Stimulated activated effector memory CD8-positive, alpha-beta T cell treated with anti-CD3 and anti-CD28 coated beads, Interleukin-12 subunit alpha, Interleukin-12 subunit beta, amount 100 ng/mL, for 72 hours (primary cell): ENCODE data around the gene TEX22.
A peak's percentile ranks its signal among the peaks of the same experiment; 100 is the strongest.

ENCODE experiments used
- ATAC-seq: fragments of 150-1000 bp; cut with Tn5 transposase; 2 replicates; pipeline ENCODE4 v1.10.0; 2021
- DNase-seq, 2 donors: peaks; one replicate each; pipeline ENCODE4 v3.0.0; 2021 to 2022; ENCODE audit warnings: low spot score in 2 of 2
- H3K27ac Mint-ChIP-seq: one replicate; pipeline ENCODE4 v1.8.0; 2022; ENCODE audit warnings: mild to moderate bottlenecking, mixed read lengths
- H3K36me3 Mint-ChIP-seq: one replicate; pipeline ENCODE4 v1.8.0; 2022; ENCODE audit warnings: mild to moderate bottlenecking, mixed read lengths
- H3K4me1 Mint-ChIP-seq: one replicate; pipeline ENCODE4 v1.8.0; 2022; ENCODE audit warnings: mixed read lengths
- H3K4me3 Mint-ChIP-seq: one replicate; pipeline ENCODE4 v1.8.0; 2022; ENCODE audit warnings: mild to moderate bottlenecking, mixed read lengths
- H3K9me3 Mint-ChIP-seq: one replicate; pipeline ENCODE4 v1.8.0; 2022; ENCODE audit warnings: mixed read lengths

Gene TEX22

DNA sequence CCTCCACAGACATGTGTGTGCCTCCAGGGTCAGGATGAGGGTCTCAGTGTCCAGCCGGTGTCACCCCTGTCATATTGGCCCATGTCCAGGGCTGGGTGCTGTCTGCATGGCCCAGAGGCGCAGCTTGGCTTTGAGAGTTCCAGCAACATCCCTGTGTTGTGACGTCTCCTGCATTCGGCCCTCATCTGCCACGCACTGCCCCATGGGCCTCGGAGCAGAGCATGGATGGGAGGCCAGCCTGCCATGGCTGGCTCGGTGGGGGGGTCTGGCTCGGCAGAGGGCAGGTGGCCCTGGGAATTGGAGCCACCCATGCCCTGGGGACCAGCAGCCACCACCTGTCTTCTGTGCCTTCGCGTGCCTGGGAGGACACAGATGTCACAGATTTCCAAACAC is 10.8 kb upstream of the TEX22 start:
- Mint-ChIP-seq H3K9me3 (no peaks in the 10 kb centered on the region), H3K27ac (no peak overlapping the region), H3K36me3 (no peaks in the 10 kb centered on the region)

DNA sequence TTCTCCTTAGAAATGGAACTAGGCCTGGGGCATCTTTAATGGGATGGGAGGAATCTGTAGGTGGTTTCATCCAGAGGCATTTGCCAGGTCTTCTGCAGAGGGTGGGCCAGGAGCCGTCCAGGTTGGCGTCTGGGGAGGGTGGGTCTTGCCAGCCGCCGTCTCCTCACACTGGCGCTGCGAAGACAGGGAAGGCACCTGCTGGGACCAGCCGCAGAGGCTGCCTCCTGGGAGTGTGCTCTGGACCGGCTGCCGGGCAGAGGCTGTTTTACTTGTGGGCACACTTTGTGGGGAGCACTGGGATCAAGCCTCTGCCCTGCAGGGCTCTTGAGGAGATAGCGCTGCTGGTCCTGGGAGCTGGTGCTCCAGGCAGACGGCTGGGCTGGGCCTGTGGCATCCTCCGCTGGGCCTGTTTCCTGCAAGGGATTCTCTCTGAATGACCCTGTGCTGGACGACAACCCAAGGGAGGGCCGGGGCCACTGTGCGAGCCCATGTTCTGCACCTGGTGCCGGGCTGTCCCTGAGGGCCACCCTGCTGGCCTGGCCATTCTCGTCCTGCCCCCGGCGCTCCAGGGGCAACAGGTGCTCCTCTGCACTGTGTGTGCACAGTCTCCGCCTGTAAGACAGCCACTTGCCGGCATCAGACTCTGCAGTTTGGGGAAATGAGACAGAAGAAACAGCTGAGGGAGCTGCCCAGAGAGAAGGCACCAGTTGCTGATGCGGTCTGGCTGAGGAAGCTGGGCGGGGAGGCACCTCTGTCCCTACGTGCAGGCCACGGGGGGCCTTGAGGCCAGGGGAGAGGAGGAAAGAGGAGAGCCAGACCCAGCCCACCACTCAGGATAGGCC is 10.0 kb upstream of the TEX22 start:
- Mint-ChIP-seq H3K36me3 (no peaks in the 10 kb centered on the region), H3K9me3 (no peaks in the 10 kb centered on the region), H3K4me3 (no peak overlapping the region), H3K27ac (no peak overlapping the region), H3K4me1 (no peaks in the 10 kb centered on the region)
- DNase-seq (no peak), ATAC-seq (no peak)

More for the DNA sequence above, 10.8 kb upstream of the TEX22 start:
- no peak for DNase-seq
- ATAC-seq: no peak
- Mint-ChIP-seq H3K4me3 (no peak overlapping the region), H3K4me1 (no peaks in the 10 kb centered on the region)

DNA sequence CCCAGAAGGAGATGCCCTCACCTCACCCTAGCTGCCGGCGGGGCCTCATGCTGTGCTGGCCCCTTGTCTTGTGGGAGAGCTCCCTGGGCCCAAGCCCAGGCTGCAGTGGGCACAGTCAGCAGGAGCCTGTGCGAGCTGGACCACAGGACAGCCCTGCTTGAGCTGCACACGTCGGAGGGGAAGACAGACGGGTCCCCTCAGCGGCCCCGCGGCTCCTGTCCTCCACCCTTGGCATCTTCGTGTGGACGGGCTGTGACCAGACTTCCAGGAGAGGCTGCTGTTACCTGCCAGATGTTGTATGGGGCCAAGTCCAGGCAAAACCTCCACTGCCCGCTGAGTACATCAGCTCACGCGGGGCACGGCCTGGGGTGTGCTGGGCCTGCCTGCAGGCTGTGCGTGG is 9.4 kb upstream of the TEX22 start:
- no peaks in the 10 kb centered on the region for H3K4me1 Mint-ChIP-seq
- H3K27ac Mint-ChIP-seq: no peak overlapping the region
- H3K4me3 Mint-ChIP-seq: no peak overlapping the region
- no peaks in the 10 kb centered on the region for H3K36me3 Mint-ChIP-seq
- H3K9me3 Mint-ChIP-seq: no peaks in the 10 kb centered on the region
- no peak for DNase-seq
- ATAC-seq: no peak

DNA sequence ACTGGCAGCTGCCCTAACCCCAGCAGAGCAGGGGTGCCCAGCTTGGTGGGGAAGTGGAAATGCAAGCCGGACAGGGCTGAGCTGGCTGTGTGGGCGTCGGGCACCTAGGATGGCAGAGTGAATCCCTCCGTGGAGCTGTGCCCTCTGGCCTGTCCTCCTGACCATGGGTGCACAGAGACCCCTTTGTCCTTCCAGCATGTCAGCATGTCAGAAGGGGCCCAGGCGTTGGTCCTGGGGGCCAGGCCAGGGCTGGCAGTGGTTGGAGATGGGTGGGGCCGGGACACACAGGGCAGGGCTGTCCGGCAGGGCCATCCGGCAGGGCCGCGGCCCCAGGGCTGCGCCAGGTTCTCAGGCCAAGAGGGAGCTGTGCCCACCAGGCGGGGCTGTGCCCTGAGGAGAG is 8.8 kb upstream of the TEX22 start:
- no peaks in the 10 kb centered on the region for H3K4me1 Mint-ChIP-seq
- no peak for ATAC-seq

DNA sequence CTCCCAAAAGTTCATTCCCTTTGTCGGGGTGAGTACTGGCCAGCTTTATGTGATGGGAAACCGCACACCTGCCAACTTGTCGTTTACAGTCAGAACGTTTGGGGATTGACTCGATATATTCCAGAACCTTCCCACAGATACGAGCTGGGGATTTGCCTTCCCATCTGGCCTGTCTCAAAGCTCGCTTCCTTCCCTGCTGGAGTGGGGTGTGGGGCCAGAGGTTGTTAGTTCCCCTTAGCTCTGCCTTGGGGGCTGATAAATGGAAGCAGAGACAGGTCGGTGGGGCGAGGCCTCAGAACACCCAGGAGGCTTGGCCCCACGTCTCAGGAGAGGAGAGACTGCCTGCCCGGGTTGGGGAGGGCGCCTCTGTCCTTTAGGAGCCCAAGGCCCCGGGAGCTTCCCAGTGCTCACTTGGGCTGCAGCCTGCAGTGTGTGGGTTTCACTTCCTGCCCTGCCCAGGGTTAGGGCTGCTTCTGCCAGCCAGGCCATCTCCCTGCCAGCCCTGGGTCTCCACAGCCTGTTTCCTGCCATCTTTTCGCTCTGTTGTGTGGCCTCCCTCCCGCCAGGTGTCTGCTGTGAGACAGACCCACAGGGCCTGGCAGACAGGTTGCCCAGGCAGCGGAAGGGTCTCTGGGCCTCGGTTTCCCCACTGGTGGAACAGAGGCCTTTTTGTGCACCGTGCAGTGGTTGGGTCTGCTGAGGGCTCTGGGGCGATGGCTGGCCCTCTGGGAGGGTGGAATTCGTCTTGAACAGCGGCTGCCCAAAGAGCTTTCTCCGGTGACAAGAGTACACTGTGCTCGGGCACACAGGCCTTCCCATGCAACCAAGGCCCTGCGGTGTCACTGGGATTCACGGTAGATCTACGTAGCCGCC is 8.1 kb upstream of the TEX22 start:
- Mint-ChIP-seq H3K27ac (peak overlapping the region; percentile 40), H3K36me3 (no peaks in the 10 kb centered on the region), H3K9me3 (no peaks in the 10 kb centered on the region), H3K4me3 (no peak overlapping the region), H3K4me1 (no peaks in the 10 kb centered on the region)
- no peak for DNase-seq
- ATAC-seq: no peak

More for the DNA sequence above, 8.8 kb upstream of the TEX22 start:
- Mint-ChIP-seq H3K4me3 (no peak overlapping the region), H3K27ac (no peak overlapping the region), H3K9me3 (no peaks in the 10 kb centered on the region), H3K36me3 (no peaks in the 10 kb centered on the region)
- no peak for DNase-seq

DNA sequence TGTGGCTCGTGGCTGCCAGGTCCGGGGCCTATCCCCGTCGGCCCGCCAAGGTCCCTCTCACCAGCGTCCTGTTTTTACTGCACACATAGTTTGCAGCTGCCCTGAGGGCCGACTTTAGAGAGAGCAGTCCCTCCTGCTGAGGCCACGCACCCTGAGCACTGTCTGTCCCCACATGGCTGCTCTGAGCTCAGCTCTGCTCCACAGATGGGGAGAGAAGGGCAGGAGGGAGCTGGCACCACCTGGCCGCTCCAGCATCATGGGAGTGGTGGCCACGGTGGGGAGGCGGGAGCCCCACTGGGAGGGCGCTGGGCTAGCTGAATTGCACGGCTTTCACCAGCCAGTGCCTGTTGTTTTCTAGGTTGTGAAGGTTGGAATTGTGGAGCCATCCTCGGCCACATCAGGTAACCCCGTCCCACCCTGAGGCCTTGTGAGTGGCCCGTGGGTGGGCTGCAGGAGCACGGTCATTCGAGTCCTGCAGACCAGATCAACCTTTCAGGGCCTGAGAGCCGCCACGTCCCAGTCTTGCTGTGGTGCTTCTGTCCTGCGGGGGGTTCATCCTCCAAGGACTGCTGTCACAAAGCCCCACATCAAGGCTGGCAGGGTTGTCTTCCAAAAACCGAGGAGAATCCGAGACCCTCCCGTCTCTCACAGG is 7.4 kb upstream of the TEX22 start:
- ATAC-seq (no peak), DNase-seq (no peak)
- Mint-ChIP-seq H3K4me1 (no peaks in the 10 kb centered on the region), H3K4me3 (no peak overlapping the region), H3K9me3 (no peaks in the 10 kb centered on the region), H3K27ac (no peak overlapping the region), H3K36me3 (no peaks in the 10 kb centered on the region)

DNA sequence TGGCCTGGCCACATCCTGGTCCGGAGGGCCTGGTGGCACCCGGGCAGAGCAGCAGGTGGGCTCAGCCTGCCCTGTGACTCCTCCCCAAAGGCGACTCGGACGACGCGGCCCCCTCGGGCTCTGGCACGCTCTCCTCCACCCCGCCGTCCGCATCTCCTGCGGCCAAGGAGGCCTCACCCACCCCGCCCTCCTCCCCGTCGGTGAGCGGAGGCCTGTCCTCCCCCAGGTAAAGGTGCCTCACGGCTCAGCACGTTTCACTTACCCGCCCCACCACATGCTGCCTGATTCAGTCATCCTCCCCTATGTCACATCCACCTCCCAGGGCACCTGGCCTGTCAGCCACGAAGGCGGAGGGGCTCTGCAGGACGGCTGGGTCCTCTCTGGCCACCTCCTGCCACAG is 6.8 kb upstream of the TEX22 start:
- ATAC-seq (no peak), DNase-seq (no peak)
- H3K9me3 Mint-ChIP-seq: no peaks in the 10 kb centered on the region
- no peak overlapping the region for H3K4me3 Mint-ChIP-seq
- H3K4me1 Mint-ChIP-seq: no peaks in the 10 kb centered on the region
- no peaks in the 10 kb centered on the region for H3K36me3 Mint-ChIP-seq
- H3K27ac Mint-ChIP-seq: no peak overlapping the region

DNA sequence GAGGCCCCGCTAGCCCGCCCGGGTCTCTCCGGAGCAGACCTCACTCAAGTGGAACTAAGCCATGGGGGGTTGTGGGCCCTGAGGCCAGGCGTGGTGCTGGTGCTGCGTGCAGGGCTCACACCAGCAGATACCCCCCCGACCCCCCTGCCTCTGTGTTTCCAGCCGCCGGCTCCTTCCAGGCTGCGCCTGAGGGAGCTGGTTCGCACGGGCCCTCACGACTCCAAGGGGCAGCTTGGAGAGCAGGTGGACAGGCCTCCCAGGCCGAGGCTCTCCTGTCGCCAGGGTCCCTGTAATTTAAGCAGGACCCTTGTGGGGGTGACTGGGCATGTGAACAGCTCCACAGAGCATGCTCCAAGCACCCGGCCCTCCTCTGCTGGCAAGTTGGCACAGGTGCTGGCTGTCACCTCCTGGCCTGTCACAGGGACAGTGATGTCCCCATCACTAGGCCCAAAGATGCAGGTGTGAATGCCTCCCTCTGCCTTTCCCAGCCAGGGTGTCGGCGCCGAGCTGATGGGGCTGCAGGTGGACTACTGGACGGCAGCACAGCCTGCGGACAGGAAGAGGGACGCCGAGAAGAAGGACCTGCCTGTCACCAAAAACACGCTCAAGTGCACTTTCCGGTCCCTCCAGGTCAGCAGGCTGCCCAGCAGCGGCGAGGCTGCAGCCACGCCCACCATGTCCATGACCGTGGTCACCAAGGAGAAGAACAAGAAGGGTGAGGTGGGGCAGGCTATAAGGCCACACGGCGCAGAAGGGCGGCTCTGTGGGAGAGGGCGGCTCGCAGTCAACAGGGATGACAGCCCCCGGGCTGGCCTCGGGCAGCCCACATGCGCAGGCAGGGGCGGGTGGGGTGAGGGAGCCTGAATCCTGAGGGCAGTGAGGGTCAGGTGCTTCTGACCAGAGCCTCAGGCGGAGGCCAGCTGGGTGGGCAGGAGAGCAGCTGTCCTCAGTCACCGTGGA is 5.9 kb upstream of the TEX22 start:
- H3K27ac Mint-ChIP-seq: no peak overlapping the region
- DNase-seq: no peak
- H3K9me3 Mint-ChIP-seq: no peaks in the 10 kb centered on the region

DNA sequence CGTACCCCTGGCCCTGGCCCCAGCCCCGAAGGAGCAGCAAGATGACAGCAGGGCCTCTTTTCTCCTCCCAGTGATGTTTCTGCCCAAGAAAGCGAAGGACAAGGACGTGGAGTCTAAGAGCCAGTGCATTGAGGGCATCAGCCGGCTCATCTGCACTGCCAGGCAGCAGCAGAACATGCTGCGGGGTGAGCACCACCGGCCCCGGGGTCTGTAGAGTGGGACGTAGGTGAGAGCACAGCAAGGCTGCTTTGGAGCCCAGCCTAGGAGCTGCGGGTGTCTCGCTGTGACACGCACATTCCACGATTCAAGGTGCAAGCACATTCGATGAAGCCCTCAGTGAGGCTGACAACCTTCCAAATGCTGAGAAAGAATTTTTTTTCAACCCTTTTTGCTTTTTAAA is 5.2 kb upstream of the TEX22 start:
- ATAC-seq: no peak
- no peak overlapping the region for H3K4me3 Mint-ChIP-seq
- H3K27ac Mint-ChIP-seq: no peak overlapping the region
- H3K4me1 Mint-ChIP-seq: no peaks in the 10 kb centered on the region
- H3K36me3 Mint-ChIP-seq: no peaks in the 10 kb centered on the region
- DNase-seq: no peak
- H3K9me3 Mint-ChIP-seq: no peaks in the 10 kb centered on the region

More for the DNA sequence above, 5.9 kb upstream of the TEX22 start:
- Mint-ChIP-seq H3K36me3 (no peaks in the 10 kb centered on the region), H3K4me3 (no peak overlapping the region), H3K4me1 (no peaks in the 10 kb centered on the region)
- no peak for ATAC-seq

DNA sequence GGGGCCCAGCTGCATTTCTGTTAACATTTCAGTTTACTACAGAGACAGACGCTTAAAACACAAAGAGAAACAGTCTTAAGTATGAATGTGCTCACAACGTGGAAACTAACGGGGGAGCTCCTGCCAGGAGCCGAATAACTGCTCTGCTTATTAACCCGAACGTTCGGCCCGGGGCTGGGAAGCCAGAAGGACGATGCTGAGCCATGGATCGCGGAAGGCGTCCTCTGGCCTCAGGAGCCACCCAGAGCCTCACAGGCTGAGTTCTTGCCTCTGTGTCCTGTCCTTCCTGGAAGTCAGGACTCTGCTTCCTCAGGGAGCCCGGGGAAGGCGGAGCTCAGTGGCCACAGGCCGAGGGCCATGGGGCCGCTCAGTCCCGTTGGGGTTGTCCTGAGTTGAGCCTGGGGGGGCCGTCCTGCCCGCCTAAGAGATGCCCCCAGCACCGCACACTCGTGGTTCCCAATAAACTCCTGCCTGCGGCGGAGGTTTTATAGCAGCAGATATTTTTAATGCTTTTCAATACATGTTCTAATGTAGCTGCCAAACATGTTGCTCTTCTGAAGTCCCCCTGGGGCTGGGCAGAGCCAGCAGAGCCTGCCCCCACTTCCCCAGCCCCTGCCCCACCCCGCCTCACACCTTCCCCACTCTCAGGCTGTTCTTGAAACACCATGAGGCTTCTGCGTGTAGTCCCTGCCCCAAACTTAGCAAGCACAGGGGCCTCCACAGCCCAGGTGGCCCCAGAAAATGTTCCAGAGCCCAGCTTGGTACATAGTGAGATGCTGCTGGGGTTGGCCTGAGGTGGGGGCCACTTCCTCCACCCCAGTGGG is 3.4 kb upstream of the TEX22 start:
- no peak overlapping the region for H3K4me3 Mint-ChIP-seq
- H3K36me3 Mint-ChIP-seq: peaks cover 14% of the 10 kb centered on the region
- no peak for ATAC-seq
- DNase-seq: no peak
- H3K9me3 Mint-ChIP-seq: no peaks in the 10 kb centered on the region
- no peak overlapping the region for H3K27ac Mint-ChIP-seq
- H3K4me1 Mint-ChIP-seq: peaks cover 10% of the 10 kb centered on the region

DNA sequence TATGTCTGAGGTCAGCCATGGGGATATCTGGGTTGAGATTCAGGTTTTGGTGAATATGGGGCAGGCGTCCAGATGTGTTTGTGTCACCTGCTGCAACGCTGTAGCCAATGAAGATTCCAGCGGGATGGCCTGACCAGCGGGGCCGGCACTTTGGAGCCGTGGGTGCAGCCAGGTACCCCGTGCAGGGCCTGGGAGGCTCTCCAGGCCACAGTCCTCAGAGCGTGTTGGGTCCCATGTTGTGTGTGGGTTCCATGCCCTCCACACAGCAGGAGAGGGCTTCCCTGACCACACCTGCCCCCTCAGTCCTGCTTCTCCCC is 2.8 kb upstream of the TEX22 start:
- Mint-ChIP-seq H3K9me3 (peaks cover 3% of the 10 kb centered on the region), H3K4me1 (peaks cover 15% of the 10 kb centered on the region), H3K36me3 (peaks cover 20% of the 10 kb centered on the region), H3K27ac (no peak overlapping the region), H3K4me3 (no peak overlapping the region)
- ATAC-seq (no peak), DNase-seq (no peak)

DNA sequence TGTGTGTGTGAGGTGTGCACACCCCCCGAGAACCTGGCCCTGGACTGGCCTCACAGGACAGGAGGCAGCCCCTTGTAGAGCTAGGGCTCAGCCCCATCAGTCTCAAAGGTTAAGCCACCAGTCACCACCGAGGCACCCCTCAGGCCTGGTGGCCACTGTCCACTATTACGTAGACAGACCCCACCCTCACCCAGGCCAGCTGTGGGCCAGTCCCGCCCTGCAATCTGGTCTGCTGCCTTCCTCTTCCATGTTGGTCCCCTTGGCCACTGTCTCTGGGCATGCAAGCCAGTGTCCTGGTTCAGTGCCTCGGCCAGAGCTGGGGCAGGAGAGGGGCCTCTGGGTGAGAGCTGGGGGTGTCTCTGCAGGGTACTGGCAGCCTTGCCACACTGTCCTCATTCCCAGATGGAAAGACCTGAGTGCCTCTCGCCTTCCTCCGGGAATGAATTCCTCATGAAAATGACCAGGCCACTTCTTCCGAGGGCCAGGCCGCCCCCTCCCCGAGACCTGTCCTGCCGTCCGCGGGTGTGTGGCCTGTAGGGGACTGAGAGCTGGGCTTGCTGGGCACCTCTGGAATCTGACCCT is 897 bp upstream of the TEX22 start:
- Mint-ChIP-seq H3K4me3 (peak overlapping the region; percentile 79), H3K9me3 (peaks cover 3% of the 10 kb centered on the region), H3K27ac (peak overlapping the region; percentile 88), H3K4me1 (peaks cover 19% of the 10 kb centered on the region), H3K36me3 (peaks cover 28% of the 10 kb centered on the region)
- ATAC-seq (no peak), DNase-seq (no peak)

DNA sequence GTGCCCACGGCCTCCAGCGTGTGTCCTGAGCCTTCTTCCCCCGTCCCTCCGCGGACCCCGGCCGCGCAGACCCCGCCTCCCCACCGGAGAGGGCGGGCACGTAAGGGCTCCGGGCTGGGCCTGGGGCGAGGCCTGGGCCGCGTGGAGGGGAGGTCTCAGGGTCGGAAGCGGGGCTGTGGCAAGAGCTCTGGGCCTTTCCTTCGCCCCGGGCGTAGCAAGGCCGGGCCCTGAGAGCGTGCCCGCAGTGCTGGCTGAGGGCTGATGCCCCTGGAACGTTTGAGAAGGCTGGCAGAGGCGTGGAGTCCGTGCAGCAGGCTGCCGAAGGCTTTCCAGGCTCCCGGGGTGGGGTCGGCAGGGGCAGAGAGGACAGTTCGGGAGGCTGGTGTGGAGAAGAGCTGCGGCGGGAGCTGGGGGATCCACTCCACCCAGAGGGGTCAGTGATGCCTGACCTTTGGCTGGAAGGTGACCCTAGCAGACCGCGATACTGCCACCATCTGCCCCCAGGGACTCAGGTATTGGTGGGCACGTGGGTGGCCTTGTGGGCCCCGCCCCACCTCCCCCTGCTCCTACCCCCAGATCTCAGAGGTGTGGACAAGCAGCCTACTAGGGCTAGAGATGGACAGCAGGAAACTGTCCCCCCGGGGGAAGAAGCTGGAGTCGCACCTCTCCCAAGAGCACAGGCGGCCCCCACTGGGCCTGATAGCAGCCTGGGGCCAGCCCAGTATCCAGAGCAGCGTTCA is 558 bp downstream of the TEX22 start:
- Mint-ChIP-seq H3K4me3 (peak overlapping the region; percentile 79), H3K36me3 (peaks cover 28% of the 10 kb centered on the region), H3K27ac (peak overlapping the region; percentile 88), H3K9me3 (peaks cover 3% of the 10 kb centered on the region), H3K4me1 (peaks cover 19% of the 10 kb centered on the region)
- DNase-seq (peak in 1 of 2 donors; percentile 34), ATAC-seq (peak; percentile 65)
